NCI-H82 treated with DMSO at 0.1 percent for 48 hours (cell line): Measurements from ENCODE around the gene SLC25A10.
A peak's percentile ranks its signal among the peaks of the same experiment; 100 is the strongest.

ENCODE experiments used
- DNase-seq: peaks from one replicate; lab custom pipeline; 2025; ENCODE audit not compliant: unreplicated experiment; lab: John Stamatoyannopoulos, UW

Gene SLC25A10

DNA sequence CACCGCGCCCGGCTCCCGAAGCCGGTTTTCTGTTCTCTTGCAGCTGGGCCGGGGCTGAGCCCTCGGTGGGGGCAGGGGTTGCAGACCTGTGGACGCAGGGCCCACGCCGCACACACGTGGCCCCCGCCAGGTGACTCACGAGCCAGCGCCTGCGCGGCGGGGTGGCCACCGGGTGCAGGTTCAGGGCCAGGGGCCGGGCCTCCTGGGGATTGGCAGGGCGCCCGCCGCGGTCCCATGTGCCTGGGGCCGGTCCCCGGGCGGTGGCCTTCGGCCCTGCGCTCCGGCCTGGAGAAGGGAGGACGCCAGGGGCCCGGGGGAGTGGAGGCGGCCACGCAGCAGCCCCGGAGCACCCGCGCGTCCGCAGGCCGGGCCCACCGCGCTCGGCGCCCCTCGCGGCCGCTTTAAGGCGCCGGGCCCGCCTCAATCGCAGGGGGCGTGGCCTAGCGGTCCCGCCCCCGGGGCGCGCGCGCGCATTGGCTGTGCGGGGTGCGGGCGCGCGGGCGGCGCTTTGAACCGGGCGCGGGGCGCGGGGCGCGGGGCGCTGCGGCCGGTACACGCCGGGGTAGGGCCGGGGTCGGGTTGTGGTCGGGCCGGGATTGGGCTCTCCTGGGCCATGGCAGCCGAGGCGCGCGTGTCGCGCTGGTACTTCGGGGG, at the start of gene SLC25A10:
Gene SLC25A10 (plus strand): TSS at position 471 of the 654 bp plus-strand sequence. CDS start 143 bp downstream, at position 614.
- peak; percentile 61 for DNase-seq

GRCh38 chr17:81664051-81664470, 48.0 kb upstream of the SLC25A10 start:
- no peak for DNase-seq

- no peak for DNase-seq
Observed at GRCh38 chr17:81665205-81666091, 46.6 kb upstream of the SLC25A10 start.

DNA sequence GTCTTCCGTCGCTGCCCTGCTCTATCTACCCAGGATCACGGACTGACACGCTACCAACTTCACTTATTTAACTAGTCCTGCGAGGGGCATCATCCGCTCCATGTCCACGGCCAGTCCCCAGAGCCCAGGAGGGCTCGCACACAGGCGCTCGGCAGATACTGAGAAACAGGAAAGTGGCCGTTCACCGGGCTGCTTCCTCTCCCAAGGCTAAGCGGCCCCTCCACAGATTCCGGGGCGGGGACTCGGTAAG, 46.1 kb upstream of the SLC25A10 start:
- DNase-seq = no peak

DNA sequence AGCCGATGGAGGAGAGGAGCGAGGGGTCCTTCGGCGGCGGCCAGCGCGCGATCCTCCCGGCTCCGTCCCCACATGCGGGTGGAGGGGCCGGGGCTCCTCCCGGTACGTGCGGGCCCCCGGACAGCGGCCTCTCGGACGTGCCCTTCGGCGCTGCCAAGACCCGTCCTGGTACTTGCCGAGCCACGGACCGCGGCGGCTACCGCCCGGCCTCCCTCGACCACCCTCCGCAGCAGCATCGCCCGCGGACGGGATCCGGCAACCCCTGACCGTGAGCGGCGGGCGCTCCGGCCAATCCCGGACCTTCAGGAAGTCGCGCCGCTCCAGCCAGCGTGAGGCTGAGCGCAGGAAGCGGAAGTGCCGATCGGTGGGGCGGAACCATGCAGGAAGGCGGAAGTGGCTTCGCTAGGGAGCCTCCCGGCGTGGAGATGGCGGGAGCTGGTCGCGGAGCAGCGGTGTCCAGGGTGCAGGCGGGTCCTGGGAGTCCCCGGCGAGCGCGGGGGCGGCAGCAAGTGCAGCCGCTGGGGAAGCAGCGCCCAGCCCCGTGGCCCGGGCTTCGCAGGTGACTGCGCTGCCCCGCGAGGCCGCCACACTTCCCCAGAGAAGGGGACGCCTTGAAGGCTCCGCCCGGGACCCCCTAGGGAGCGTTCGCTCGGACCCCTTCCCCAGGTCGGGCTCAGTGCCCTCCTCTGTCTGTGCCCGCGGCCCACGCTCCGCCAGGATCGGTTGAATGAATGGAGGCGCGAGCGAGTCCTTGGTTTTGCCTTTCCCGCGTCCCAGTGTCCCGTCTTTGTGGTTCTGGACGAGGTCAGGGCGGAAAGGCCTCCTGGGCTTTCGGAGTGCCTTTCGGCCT, 45.5 kb upstream of the SLC25A10 start, which contains the start of the genes CCDC137 and OXLD1:
Gene CCDC137 (plus strand): TSS at position 396 of the 850 bp plus-strand sequence. CDS start 30 bp downstream, at position 426.
Gene OXLD1 (minus strand): TSS at position 264 of the 850 bp plus-strand sequence. CDS start 28 bp downstream, at position 236.
- peak; percentile 89 for DNase-seq

DNA sequence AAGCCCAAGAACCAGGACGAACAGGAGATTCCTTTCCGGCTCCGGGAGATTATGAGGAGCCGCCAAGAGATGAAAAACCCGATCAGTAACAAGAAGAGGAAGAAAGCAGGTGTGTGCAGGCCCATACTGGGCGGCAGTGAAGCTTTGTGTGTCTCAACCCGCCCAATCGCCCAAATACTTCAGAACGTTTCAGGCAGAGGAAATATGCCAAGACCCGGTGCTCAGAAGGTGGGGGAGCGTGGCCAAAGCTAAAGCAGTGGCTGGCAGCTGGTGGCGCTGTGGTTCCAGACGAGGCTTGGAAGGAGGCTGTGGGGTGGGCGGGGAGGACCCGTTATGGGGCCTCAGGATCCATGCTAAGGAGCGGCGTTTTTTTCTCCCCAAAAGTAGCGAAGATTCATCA, 44.3 kb upstream of the SLC25A10 start:
- DNase-seq = no peak

DNA sequence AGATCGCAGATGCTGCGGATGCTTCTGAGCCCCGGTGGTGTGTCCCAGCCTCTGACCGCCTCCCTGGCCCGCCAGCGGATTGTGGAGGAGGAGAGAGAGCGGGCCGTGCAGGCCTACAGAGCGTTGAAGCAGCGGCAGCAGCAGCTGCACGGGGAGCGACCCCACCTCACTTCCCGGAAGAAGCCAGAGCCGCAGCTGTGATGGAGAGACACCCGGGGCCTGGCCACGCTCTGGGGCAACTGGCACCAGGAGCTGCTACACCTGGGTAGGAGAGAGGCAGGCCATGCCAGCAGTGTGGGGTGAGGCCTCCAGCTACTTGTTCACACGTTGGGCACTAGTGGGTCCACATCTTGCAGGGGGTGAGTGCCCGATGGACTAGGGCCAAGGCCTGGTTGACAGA, 39.6 kb upstream of the SLC25A10 start:
- DNase-seq = no peak

- DNase-seq = no peak
Observed at GRCh38 chr17:81672954-81673353, 39.1 kb upstream of the SLC25A10 start.

GRCh38 chr17:81673561-81674258, 38.4 kb upstream of the SLC25A10 start:
- DNase-seq = no peak

DNA sequence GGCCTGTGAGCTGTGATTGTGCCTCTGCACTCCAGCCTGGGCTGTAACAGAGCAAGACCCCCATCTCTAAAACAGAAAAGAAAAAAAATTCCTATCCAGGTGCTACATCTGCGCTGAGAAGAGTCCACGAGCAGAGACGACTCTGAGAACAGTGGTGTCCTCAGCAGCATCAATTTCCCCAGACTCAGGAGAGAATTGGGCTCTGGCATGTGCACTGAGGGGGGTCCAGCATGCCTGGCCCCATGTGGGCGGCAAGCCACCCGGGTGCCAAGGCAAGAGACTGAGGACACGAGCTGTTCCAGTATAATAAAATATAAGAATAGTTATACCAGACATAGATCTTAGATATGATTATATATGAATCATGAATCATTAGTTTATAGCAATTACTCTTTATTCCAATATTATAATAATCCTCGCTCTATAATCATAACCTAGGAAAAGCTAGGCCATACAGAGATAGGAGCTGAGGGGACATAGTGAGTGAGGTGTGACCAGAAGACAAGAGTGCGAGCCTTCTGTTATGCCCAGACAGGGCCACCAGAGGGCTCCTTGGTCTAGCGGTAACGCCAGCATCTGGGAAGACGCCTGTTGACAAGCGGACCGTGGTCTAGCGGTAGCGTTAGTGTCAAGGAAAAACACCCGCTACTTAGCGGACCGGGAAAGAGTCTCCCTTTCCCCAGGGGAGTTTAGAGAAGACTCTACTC, 36.4 kb upstream of the SLC25A10 start:
- peak; percentile 9 for DNase-seq

DNA sequence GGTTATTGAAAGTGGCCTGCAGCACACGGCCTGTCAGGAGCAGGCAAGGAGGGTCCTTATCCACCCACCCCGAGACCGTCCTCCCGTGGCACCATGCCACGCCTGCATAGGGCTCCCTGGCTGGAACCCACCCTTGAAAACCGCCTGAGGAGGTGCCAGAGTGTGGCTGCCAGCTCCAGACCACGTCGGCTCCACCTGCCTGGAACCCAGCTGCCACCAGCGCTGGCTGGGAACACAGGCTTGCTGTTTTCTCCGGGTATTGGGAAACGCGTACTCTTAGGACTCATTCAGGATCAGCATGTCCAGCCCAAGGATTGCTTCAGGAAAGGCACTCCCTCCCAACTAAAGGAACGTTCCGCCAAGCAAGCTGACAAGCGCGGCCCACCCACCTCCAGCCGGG, 35.2 kb upstream of the SLC25A10 start:
- DNase-seq = no peak

DNA sequence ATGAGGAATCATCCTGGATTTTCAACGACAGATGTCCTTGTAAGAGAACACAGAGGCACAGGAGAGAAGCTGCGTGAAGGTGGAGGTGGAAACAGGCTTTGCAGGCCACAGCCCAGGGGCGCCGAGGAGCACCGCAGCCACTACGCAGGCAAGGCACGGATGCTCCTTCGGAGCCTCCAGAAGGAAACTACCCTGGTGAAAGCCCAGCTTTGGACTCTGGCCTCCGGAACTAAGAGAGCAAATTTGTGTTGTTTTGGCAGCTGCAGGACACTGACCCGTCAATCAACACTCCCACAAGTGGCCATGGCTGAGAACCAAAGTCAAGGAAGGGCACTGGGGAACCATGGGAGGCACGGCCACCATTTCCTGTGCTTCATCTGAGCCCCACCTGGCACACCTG, 31.9 kb upstream of the SLC25A10 start:
- DNase-seq = no peak

GRCh38 chr17:81681672-81682071, 30.4 kb upstream of the SLC25A10 start:
- no peak for DNase-seq

DNA sequence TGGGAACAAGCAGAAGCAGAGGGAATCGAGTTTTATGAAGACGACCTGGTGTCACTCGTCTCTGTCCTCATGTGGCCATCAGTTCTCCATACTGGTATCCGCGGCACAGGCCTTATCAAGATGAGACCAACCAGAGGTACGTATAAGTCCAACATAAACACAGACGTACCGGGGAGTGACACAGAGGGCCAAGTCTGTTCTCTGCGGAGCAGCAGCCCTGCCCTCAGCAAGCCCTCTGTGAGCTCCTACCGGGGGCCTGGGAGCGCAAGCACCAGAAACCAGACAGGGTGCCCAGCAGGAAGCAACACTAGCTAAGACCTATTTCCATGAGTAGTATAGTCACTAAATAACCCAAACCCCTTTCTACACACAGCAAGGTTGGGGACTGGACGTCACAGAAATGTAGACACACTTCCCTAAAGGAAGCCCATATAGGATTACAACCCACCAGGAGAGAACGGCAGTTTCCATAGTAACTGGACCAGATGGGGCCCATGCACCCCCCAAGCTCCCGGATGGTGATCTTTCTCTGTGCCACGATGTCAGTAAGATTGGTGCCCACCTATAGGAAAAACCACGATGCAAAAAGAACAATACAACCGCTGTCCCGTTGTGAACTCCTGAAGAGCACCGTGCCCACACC, 29.4 kb upstream of the SLC25A10 start:
- no peak for DNase-seq

- no peak for DNase-seq
Observed at GRCh38 chr17:81683208-81683583, 28.9 kb upstream of the SLC25A10 start.

GRCh38 chr17:81683584-81684441, 28.3 kb upstream of the SLC25A10 start, which contains the start of the genes ARL16 and HGS:
TSS of gene ARL16 (minus strand) at chr17:81683797. CDS start at chr17:81683753, 44 bp downstream.
TSS of gene HGS (plus strand) at chr17:81684011. CDS start at chr17:81684067, 56 bp downstream.
- peak; percentile 96 for DNase-seq

DNA sequence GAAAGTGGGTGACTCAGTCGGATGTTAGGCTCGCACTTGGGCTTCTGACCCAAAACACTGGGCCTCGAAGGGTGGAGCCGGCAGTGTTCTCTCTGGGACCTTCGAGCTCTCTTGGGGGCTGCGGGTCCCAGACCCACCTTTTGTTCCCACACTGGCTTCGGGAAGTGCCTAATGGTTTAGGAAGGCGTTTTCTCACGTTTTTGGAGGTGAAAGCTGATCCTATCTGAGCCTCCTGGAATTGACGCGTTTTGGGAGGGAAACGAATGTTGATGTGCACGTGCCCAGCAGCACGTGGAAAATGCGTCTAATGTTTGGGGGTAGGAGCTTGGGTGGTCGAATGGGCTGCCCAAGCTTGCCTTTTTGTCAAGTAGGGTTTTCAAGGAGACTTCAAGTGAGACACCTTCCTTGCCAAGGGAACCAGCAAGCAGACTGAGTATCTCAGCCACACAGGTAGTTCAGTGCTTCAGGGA, 27.6 kb upstream of the SLC25A10 start:
- DNase-seq = no peak

GRCh38 chr17:81685108-81685507, 27.0 kb upstream of the SLC25A10 start:
- DNase-seq = no peak
